GM12878 (cell line): Measurements from ENCODE around the gene ZNF628. TPM values are rescaled to one million over a fixed set of nuclear protein-coding genes. Genes with fewer than 3 reads are reported as not detected.
A peak's percentile ranks its signal among the peaks of the same experiment; 100 is the strongest.

Experiments
- ATAC-seq: fragments of 200-7000 bp; cut with Tn5 transposase; 3 replicates; pipeline ENCODE4 v1.9.1; 2020; ENCODE audit warnings: mild to moderate bottlenecking, moderate library complexity
- BruUV-seq: library from RNA; stranded (reverse); fragments of 400-500 nt; replicated peaks from 2 replicates; lab custom pipeline; 2021; lab: Mats Ljungman, UMichigan
- CTCF ChIA-PET: fragments of 300-600 bp; sonication (Branson Sonifier 250); formaldehyde crosslinking; extraction: SDS; loops from one replicate; lab custom pipeline; 2021; ENCODE audit warnings: inconsistent platforms; lab: Yijun Ruan, JAX
- POLR2A ChIA-PET: fragments of 350-600 bp; formaldehyde crosslinking; extraction: SDS; loops from one replicate; lab custom pipeline; 2021; ENCODE audit warnings: inconsistent platforms; lab: Charles Lee
- RAD21 ChIA-PET: fragments of 300-600 bp; sonication (Branson Sonifier 250); formaldehyde crosslinking; loops from one replicate; lab custom pipeline; 2023; ENCODE audit warnings: antibody characterized with exemption; ENCODE audit not compliant: unreplicated experiment; lab: Charles Lee
- SMC1A ChIA-PET: fragments of 300-600 bp; sonication (Branson Sonifier 250); formaldehyde crosslinking; loops from one replicate; lab custom pipeline; 2023; ENCODE audit not compliant: unreplicated experiment, uncharacterized antibody; lab: Charles Lee
- DNase-seq: peaks from one replicate; pipeline ENCODE4 v3.0.0-alpha.2; 2011; ENCODE audit warnings: low read depth, low spot score
- FAIRE-seq: peaks from 3 replicates; lab custom pipeline; 2011; peaks lifted over from hg19 to GRCh38; lab: Jason Lieb, UNC
- H2AFZ ChIP-seq: 2 replicates; pipeline ENCODE4 v1.6.0; 2011; ENCODE audit warnings: low read depth, low read length, control low read depth; ENCODE audit not compliant: control insufficient read depth
- H3K27ac ChIP-seq: 2 replicates; pipeline ENCODE4 v1.5.1; 2011; ENCODE audit warnings: control low read depth; ENCODE audit not compliant: control insufficient read depth, insufficient read depth
- H3K27me3 ChIP-seq, 2 experiments: replicated peaks in 1 of 2; 2 replicates each; pipeline versions ENCODE4 v1.6.0 to v1.6.1; 2011; ENCODE audit warnings: low read length in 1 of 2; ENCODE audit not compliant: control insufficient read depth in 2 of 2, insufficient read depth in 2 of 2
- H3K36me3 ChIP-seq, 2 experiments: 2 replicates each; pipeline ENCODE4 v1.5.1; 2011; ENCODE audit warnings: low read length in 1 of 2; ENCODE audit not compliant: control insufficient read depth in 2 of 2, insufficient read depth in 2 of 2
- H3K4me1 ChIP-seq: 2 replicates; pipeline ENCODE4 v1.6.1; 2011; ENCODE audit warnings: mild to moderate bottlenecking, low read length, moderate library complexity, mixed read lengths; ENCODE audit not compliant: control insufficient read depth, insufficient read depth
- H3K4me2 ChIP-seq: 2 replicates; pipeline ENCODE4 v1.6.0; 2011; ENCODE audit warnings: control low read depth; ENCODE audit not compliant: control insufficient read depth, insufficient read depth
- H3K4me3 ChIP-seq: fragments of 200-600 bp; sonication (generic); 2 replicates; pipeline ENCODE4 v1.5.1; 2016
- H3K79me2 ChIP-seq: 2 replicates; pipeline ENCODE4 v1.6.0; 2011; ENCODE audit warnings: low read length; ENCODE audit not compliant: control insufficient read depth, insufficient read depth
- H3K9ac ChIP-seq: 2 replicates; pipeline ENCODE4 v1.8.0; 2011; ENCODE audit warnings: low read length, control low read depth, mixed read lengths; ENCODE audit not compliant: control insufficient read depth, insufficient read depth
- H3K9me3 ChIP-seq: replicated peaks from 3 replicates; pipeline ENCODE4 v1.5.1; 2011; ENCODE audit warnings: mild to moderate bottlenecking, low read length; ENCODE audit not compliant: control insufficient read depth, insufficient read depth
- H4K20me1 ChIP-seq: 2 replicates; pipeline ENCODE4 v1.6.0; 2011; ENCODE audit not compliant: control insufficient read depth, insufficient read depth
- BCL3 ChIP-seq: IDR thresholded peaks from 2 replicates; pipeline ENCODE4 v1.6.1; 2011; ENCODE audit warnings: borderline replicate concordance, low read depth, mild to moderate bottlenecking, moderate library complexity, low read length; ENCODE audit not compliant: insufficient read depth, poor library complexity, severe bottlenecking
- NR2C2 ChIP-seq: IDR thresholded peaks from 2 replicates; pipeline ENCODE4 v1.6.1; 2011; ENCODE audit warnings: borderline replicate concordance, low read depth; ENCODE audit not compliant: control insufficient read depth, insufficient read length
- TCF12 ChIP-seq: IDR thresholded peaks from 2 replicates; pipeline ENCODE4 v1.6.1; 2011; ENCODE audit warnings: low read depth, mild to moderate bottlenecking, low read length
- WGBS: methylation state at CpG from one replicate; pipeline ENCODE4 v1.1.6; 2016; ENCODE audit warnings: low lambda C conversion rate; ENCODE audit not compliant: insufficient replicate concordance, insufficient coverage; ENCODE audit errors: missing lambda C conversion rate; 5-methylcytosine and 5-hydroxymethylcytosine counted together
- in situ Hi-C: fragments of 300-500 bp; cut with MboI; formaldehyde crosslinking; loops from 9 replicates; pipeline ENCODE4 v1.14.3; 2018; ENCODE audit warnings: mixed read lengths
- intact Hi-C: fragments of 100-400 bp; cut with micrococcal nuclease; formaldehyde crosslinking; loops from one replicate; pipeline ENCODE4 v1.14.2; 2022; ENCODE audit not compliant: unreplicated experiment
- polyA plus RNA-seq, 11 experiments: library from polyadenylated mRNA; depleted of rRNA in 4 of 11; unstranded in 6 of 11; stranded (reverse) in 5 of 11; fragments of >200 nt; fragmentation: Nextera tagmentation in 4 of 11; fragmentation: Illumina TruSeq in 1 of 11; extraction: Ambion mirVana in 4 of 11; extraction: Trizol in 1 of 11; gene quantifications; 1 replicate in 1 of 11; 2 replicates in 10 of 11; pipeline versions ENCODE4 v1.2.1 to v1.2.3, GENCODE V29; 2011 to 2016; ENCODE audit warnings: inconsistent platforms in 2 of 11, missing spikeins in 2 of 11, low read depth in 1 of 11
- total RNA-seq, 4 experiments: library from RNA; depleted of rRNA in 3 of 4; stranded (reverse); fragments of >200 nt in 3 of 4; fragmentation: Illumina TruSeq in 1 of 4; extraction: Trizol in 1 of 4; gene quantifications; 2 replicates each; pipeline versions ENCODE4 v1.2.1 to v1.2.3, GENCODE V29; 2013 to 2021

The ZNF628 gene
- total and polyA plus RNA-seq, 10 of the 15 experiments (the other 5 are each of a cell fraction or from before 2014, with no cell fraction given): 0.04 to 11.3 (median 1.6) TPM; not detected in 1

DNA sequence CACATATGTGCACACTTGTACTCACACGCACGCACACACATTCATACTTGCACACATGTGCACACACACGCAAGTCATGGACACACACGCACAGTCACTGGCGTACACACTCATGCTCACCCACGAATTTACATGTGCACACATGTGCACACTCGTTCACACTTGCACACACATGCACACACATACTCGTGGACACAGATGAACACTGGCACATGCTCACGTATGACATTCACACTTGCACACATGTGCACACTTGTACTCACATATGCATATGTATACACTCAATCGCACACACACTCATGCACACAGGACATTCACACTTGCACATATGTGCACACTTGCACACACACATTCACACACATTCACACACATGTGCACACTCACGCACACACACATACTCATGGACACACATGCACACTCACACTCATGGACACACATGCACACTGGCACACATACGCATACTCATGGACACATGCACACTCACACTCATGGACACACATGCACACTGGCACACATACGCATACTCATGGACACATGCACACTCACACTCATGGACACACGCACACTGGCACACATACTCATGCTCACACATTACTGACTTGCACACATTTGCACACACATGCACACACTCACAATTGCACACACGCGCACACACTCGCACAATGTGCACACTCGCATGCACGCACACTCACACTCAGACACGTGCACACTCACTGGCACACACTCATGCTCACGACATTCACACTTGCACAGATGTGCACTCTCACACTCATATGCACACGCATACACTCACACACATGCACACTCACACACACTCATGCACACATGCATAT is 51.0 kb downstream of the ZNF628 start:
- Histone ChIP-seq H3K27ac (no peak overlapping the region), H3K4me2 (no peak overlapping the region), H3K4me3 (no peak overlapping the region), H3K79me2 (no peaks in the 10 kb centered on the region), H3K36me3 (no peaks in the 10 kb centered on the region), H2AFZ (no peak overlapping the region), H3K9me3 (no peaks in the 10 kb centered on the region; the same call in 2 of the 3 replicates), H3K4me1 (no peaks in the 10 kb centered on the region), H4K20me1 (no peaks in the 10 kb centered on the region), H3K9ac (no peak overlapping the region), H3K27me3 (no peaks in the 10 kb centered on the region)
- CTCF ChIA-PET: no interaction called here
- in situ Hi-C loops (no loop called here), intact Hi-C loops (no loop called here)
- no peak for DNase-seq
- ATAC-seq: no peak
- RAD21 ChIA-PET: no interaction called here
- no TSS peak for BruUV-seq
- WGBS: 62% methylated on average over 22 of the region's 22 CpGs
- POLR2A ChIA-PET: no interaction called here
- SMC1A ChIA-PET: no interaction called here
- TF ChIP-seq BCL3 (peak; percentile 78), NR2C2 (peak; percentile 27), TCF12 (no peak)
- FAIRE-seq: peak; percentile 57
